ENCODE results near the gene CDH23. TPM values are rescaled to one million over a fixed set of nuclear protein-coding genes. Genes with fewer than 3 reads are reported as not detected.

Gene CDH23
- total RNA-seq, 1 donor from 2014 or later = 20.1 TPM

DNA sequence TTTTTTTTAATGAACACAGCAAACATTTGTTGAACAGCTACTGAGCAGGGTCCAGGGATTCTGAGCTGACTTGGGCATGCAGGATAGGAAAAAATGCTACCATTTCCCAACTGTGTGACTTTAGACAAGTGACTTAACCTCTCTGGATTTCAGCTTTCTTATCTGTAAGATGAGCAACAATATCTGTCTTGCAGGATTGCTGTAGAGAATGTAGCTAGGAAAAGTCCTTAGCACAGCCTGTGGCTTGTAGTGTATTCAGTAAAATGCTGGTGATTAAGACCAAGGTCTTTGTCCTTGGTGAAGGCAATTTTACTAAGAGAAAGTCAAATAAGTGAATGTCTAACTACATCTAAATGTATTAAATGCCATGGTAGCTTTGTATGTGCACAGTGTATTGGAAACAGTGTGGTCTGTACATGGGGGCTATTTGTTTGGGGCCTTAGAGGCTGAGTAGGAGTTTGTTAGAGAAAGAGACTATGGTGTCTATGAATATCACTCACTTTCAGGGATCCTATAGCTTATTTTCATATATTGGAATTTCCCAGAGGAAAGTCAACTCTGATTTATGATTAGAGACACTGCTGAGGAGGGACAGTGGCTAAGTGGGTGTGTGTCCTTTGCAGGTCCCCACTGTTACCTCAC, 118.9 kb downstream of the CDH23 start:
- intact Hi-C loops (cut with DNase I) = no loop called here
- ATAC-seq (no peak), DNase-seq (ENCODE audit: low spot score) (no peak)

- intact Hi-C loops (cut with DNase I) = no loop called here
- no peak for DNase-seq (ENCODE audit: low spot score)
- no peak for ATAC-seq
Measured at GRCh38 chr10:71516890-71517289, 120.2 kb downstream of the CDH23 start.

DNA sequence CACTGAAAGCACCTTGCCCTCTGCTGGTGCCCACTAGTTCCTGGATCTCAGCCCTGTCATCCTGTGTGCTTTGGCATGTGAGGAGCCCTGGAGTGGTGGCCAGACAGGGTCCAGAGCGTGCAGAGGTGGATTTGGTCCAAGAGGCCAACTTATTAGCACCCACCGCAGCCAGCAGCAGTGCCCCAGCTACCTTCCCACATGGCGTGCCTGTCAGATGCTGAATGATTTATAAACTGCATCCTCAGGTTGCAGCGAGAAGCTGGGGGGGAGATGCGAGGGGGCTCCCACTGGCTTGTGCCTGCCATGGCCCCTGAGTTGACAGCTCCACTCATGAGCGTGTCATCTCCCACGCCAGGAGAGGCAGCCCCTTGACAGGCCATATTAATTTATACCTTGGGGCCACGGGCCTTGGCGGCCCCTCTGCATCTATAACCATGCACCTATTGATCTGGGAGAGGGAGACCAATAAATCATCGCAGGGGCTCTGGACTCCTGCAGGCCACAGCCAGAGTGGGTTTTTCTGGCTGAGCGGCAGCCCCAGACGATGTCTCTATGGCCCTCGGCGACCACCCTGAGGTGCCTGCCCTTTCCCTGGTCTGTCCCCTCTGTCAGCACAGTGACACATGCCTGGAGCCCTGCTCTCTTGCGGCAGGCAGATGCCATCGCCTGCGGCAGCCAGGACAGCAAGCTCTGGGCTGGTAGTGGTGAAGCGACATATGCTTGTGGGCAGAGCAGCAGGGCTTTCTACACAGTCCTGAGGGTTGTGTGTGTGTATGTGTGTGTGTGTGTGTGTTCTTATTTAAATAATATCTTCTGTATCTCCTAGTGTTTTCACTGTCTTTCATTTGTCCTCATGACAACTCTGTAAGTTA, 120.8 kb downstream of the CDH23 start:
- ATAC-seq (no peak), DNase-seq (ENCODE audit: low spot score) (no peak)
- intact Hi-C loops (cut with DNase I) = no loop called here

GRCh38 chr10:71520042-71520441, 123.3 kb downstream of the CDH23 start:
- DNase-seq (ENCODE audit: low spot score) (no peak), ATAC-seq (no peak)
- intact Hi-C loops (cut with DNase I) = no loop called here

- intact Hi-C loops (cut with DNase I) = no loop called here
- no peak for DNase-seq (ENCODE audit: low spot score)
- no peak for ATAC-seq
Measured at GRCh38 chr10:71521504-71522441, 125.1 kb downstream of the CDH23 start.

DNA sequence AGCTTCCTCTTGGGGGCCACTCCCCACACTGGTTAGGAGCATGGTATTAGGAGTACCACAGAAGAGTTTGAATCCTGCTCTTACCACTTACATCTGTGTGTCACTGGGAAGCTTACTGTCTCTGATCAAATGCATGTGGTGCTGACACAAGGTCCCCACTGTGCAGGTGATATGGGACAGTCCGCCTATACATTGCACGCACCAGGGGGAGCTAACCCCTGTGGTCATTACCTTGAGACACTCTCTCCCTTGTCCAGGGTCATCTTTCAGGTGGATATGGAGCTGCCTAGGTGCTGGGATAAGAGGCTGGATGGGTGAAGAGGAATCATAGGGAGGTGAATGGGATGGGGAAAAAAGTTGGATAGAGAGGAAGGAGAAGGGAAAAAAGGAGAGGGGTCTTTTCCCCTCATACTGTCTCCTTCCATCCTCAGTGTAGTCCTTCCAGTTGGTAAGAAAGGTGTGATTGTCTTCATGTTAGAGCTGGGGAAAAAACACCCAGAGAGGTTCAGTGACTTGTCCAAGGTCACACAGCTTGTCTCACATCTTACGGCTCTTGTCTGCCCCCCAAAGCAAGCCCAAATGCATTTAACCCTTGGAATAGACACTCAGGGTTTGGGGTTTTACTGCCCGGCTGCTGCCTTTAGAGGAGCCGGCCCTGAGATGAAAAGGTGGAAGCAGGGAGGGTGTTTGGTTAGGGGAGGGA, 125.9 kb downstream of the CDH23 start:
- ATAC-seq (no peak), DNase-seq (ENCODE audit: low spot score) (no peak)
- intact Hi-C loops (cut with DNase I) = no loop called here

GRCh38 chr10:71523756-71524155, 127.0 kb downstream of the CDH23 start:
- intact Hi-C loops (cut with DNase I) = no loop called here
- DNase-seq (ENCODE audit: low spot score) = no peak
- ATAC-seq = no peak

GRCh38 chr10:71525092-71525491, 128.4 kb downstream of the CDH23 start:
- DNase-seq (ENCODE audit: low spot score) (no peak), ATAC-seq (no peak)
- intact Hi-C loops (cut with DNase I) = no loop called here

DNA sequence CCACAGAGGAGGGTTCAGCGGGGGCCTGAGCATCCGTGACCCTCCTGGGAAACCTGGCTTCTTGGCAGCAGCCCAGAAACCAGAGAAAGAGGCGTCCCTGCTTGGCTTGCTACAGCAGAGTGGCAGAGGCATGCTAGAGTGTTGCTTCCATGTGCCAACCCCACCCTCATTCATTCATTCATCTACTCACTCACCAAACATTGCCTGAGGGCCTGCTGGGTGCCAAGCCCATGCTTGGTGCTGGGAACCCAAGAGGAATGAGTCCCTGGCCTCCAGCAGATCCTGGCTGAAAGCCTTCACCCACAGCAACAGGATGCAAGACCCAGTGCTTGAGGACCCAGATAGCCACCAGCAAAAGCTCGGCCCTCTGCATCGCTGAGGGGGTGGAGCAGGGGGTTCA, 129.0 kb downstream of the CDH23 start:
- no peak for DNase-seq (ENCODE audit: low spot score)
- intact Hi-C loops (cut with DNase I) = no loop called here
- no peak for ATAC-seq

GRCh38 chr10:71526653-71527052, 129.9 kb downstream of the CDH23 start:
- ATAC-seq = no peak
- intact Hi-C loops (cut with DNase I) = no loop called here
- no peak for DNase-seq (ENCODE audit: low spot score)

DNA sequence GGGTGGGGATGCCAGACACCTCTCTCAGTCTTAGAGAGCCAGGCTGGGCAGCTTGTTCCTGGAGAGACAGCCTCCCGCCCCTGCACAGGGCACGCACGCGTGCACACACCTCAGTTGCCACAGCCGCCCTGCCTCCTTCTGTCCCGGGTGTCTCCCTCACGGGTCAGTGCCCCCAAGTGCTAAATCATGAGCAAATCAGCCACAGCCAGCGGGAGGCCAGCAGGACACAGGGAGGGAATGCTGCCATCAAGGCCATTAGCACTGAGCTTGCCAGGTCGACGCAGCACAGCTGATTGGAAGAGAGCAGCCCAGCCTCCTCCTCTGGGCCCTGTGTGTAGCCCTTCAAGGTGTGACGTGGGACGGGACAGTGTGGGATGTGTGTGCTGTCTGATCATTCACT, 130.4 kb downstream of the CDH23 start:
- ATAC-seq (no peak), DNase-seq (ENCODE audit: low spot score) (no peak)
- intact Hi-C loops (cut with DNase I) = no loop called here

- intact Hi-C loops (cut with DNase I) = no loop called here
- DNase-seq (ENCODE audit: low spot score) (no peak), ATAC-seq (no peak)
Measured at GRCh38 chr10:71528371-71529206, 131.9 kb downstream of the CDH23 start.

DNA sequence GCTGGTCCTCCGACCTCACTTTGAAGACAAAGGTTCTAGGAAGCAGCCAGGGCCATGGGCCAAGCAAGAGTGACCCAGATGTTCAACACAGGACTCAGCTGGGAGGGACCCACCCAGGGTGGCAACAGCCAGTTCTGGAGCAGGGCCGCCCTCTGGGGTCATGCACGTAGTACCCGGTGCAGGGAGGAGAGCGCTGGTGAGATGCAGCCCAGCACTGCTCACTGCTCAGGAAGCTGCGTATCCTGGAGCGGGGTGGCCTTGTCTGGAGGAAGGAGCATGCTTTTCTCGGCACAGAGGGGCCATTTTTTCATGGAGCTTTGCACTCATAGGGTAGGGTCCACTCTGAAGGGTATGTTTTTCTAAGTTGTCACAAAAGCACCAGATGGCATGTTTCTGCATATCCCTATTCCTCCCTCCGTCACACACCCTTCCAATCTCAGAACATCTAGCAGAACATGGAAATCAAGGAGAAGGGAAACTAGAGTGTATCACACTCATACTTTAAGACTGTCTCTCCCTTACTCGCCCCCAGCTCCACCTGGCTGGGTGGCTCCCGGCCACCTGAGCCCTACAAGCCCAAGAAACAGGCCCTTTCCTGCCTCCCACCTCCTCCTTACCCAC, 132.6 kb downstream of the CDH23 start:
- DNase-seq (ENCODE audit: low spot score) = no peak
- ATAC-seq = no peak
- intact Hi-C loops (cut with DNase I) = no loop called here

DNA sequence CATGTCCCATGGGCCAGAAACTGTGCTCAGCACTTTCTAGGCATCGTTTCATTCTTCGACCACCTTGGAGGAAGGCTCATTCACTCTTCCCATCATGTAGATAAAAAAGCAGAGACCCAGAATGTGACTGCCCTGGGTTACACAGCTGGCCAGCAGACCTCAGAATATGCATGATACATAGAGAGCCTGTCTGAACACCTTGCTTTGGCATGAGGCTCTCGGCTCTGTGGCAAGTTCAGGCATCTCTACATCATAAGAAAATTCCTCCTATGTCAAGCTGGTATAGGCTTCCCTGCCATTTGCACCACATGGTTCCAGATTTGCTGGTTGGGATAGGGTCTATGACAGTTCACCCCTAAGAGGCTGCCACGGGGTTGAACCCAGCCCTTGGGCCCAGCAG, 134.1 kb downstream of the CDH23 start:
- intact Hi-C loops (cut with DNase I) = no loop called here
- no peak for ATAC-seq
- DNase-seq (ENCODE audit: low spot score) = no peak

GRCh38 chr10:71531485-71532446, 135.0 kb downstream of the CDH23 start:
- DNase-seq (ENCODE audit: low spot score) = no peak
- intact Hi-C loops (cut with DNase I) = no loop called here
- ATAC-seq = no peak

GRCh38 chr10:71532878-71533277, 136.2 kb downstream of the CDH23 start:
- intact Hi-C loops (cut with DNase I) = no loop called here
- ATAC-seq = no peak

GRCh38 chr10:71533936-71534335, 137.2 kb downstream of the CDH23 start:
- ATAC-seq = no peak
- no peak for DNase-seq (ENCODE audit: low spot score)
- intact Hi-C loops (cut with DNase I) = no loop called here

More at GRCh38 chr10:71532878-71533277, 136.2 kb downstream of the CDH23 start:
- no peak for DNase-seq (ENCODE audit: low spot score)

Data from sciatic nerve (tissue), 2 donors.